IMR-90 (cell line): Measurements from ENCODE around the gene CDH13. TPM values are rescaled to one million over a fixed set of nuclear protein-coding genes. Genes with fewer than 3 reads are reported as not detected.

Experiments
- ATAC-seq: fragments of 200-7000 bp; cut with Tn5 transposase; 2 replicates; pipeline ENCODE4 v1.9.1; 2020; ENCODE audit warnings: low read depth, mild to moderate bottlenecking, moderate library complexity
- BruUV-seq: library from RNA; stranded (reverse); fragments of 400-500 nt; replicated peaks from 2 replicates; lab custom pipeline; 2021; lab: Mats Ljungman, UMichigan
- CTCF ChIA-PET: fragments of 300-600 bp; formaldehyde crosslinking; extraction: SDS; loops from one replicate; lab custom pipeline; 2021; ENCODE audit warnings: antibody characterized with exemption; lab: Yijun Ruan, JAX
- POLR2A ChIA-PET: fragments of 300-600 bp; sonication (Branson Sonifier 250); formaldehyde crosslinking; loops from one replicate; lab custom pipeline; 2022; ENCODE audit warnings: antibody characterized with exemption; ENCODE audit not compliant: unreplicated experiment; lab: Charles Lee
- DNase-seq: peaks from one replicate; pipeline ENCODE4 v3.0.0; 2013
- H2AFZ ChIP-seq: replicated peaks from 2 replicates; pipeline ENCODE3; 2013; ENCODE audit warnings: low read length, mild to moderate bottlenecking; ENCODE audit not compliant: poor library complexity
- H2AK5ac ChIP-seq: 2 replicates; pipeline ENCODE4 v1.6.1; 2013; ENCODE audit warnings: low read depth, low read length, inconsistent platforms
- H2AK9ac ChIP-seq: replicated peaks from 2 replicates; pipeline ENCODE3; 2013; ENCODE audit warnings: mild to moderate bottlenecking, low read depth, low read length, moderate library complexity; ENCODE audit not compliant: poor library complexity
- H2BK120ac ChIP-seq: 2 replicates; pipeline ENCODE4 v1.6.1; 2013; ENCODE audit warnings: low read depth, low read length, inconsistent platforms
- H2BK15ac ChIP-seq: 3 replicates; pipeline ENCODE4 v1.6.1; 2013; ENCODE audit warnings: low read depth, low read length, inconsistent platforms
- H2BK20ac ChIP-seq: 2 replicates; pipeline ENCODE4 v1.6.1; 2013; ENCODE audit warnings: low read depth, mild to moderate bottlenecking, inconsistent platforms, low read length, moderate library complexity
- H2BK5ac ChIP-seq: 2 replicates; pipeline ENCODE4 v1.6.1; 2013; ENCODE audit warnings: mild to moderate bottlenecking, low read depth, low read length, inconsistent platforms; ENCODE audit not compliant: poor library complexity, severe bottlenecking
- H3K14ac ChIP-seq: replicated peaks from 2 replicates; pipeline ENCODE4 v1.6.1; 2013; ENCODE audit warnings: low read depth, low read length, inconsistent platforms
- H3K18ac ChIP-seq: 2 replicates; pipeline ENCODE4 v1.6.1; 2013; ENCODE audit warnings: low read depth, low read length, control low read depth
- H3K23ac ChIP-seq: 2 replicates; pipeline ENCODE4 v1.6.1; 2013; ENCODE audit warnings: low read depth, low read length, inconsistent platforms
- H3K27ac ChIP-seq: 2 replicates; pipeline ENCODE4 v1.5.1; 2013; ENCODE audit warnings: mild to moderate bottlenecking, control low read depth, low read length; ENCODE audit not compliant: insufficient read depth
- H3K27me3 ChIP-seq: 2 replicates; pipeline ENCODE4 v1.6.1; 2013; ENCODE audit warnings: low read length; ENCODE audit not compliant: control insufficient read depth, insufficient read depth
- H3K36me3 ChIP-seq: 2 replicates; pipeline ENCODE4 v1.6.1; 2013; ENCODE audit warnings: low read length, mixed read lengths; ENCODE audit not compliant: control insufficient read depth, insufficient read depth
- H3K4ac ChIP-seq: 2 replicates; pipeline ENCODE4 v1.6.1; 2013; ENCODE audit warnings: low read depth, low read length, inconsistent platforms
- H3K4me1 ChIP-seq: 2 replicates; pipeline ENCODE4 v1.6.1; 2013; ENCODE audit warnings: low read length, mixed read lengths; ENCODE audit not compliant: control insufficient read depth, insufficient read depth
- H3K4me2 ChIP-seq: 2 replicates; pipeline ENCODE4 v1.6.1; 2013; ENCODE audit warnings: low read depth, mild to moderate bottlenecking, control low read depth, low read length, moderate library complexity
- H3K4me3 ChIP-seq: 2 replicates; pipeline ENCODE4 v1.5.1; 2013; ENCODE audit warnings: low read depth, mild to moderate bottlenecking, control low read depth, low read length, moderate library complexity; ENCODE audit not compliant: insufficient read depth
- H3K56ac ChIP-seq: 2 replicates; pipeline ENCODE4 v1.6.1; 2013; ENCODE audit warnings: low read length, inconsistent platforms; ENCODE audit not compliant: insufficient read depth; ENCODE audit errors: extremely low read depth
- H3K79me1 ChIP-seq, 2 experiments: 2 replicates each; pipeline ENCODE4 v1.6.1; 2013; ENCODE audit warnings: low read length in 2 of 2, inconsistent platforms in 1 of 2, low read depth in 1 of 2
- H3K9ac ChIP-seq: 2 replicates; pipeline ENCODE4 v1.6.1; 2013; ENCODE audit warnings: low read depth, low read length, control low read depth
- H3K9me1 ChIP-seq: 2 replicates; pipeline ENCODE4 v1.6.1; 2013; ENCODE audit warnings: low read length, inconsistent platforms; ENCODE audit not compliant: insufficient read depth
- H3K9me3 ChIP-seq: 2 replicates; pipeline ENCODE4 v1.6.1; 2013; ENCODE audit warnings: low read length; ENCODE audit not compliant: control insufficient read depth, insufficient read depth
- H4K20me1 ChIP-seq: 2 replicates; pipeline ENCODE4 v1.6.1; 2013; ENCODE audit warnings: low read length, inconsistent platforms; ENCODE audit not compliant: insufficient read depth
- H4K5ac ChIP-seq: 2 replicates; pipeline ENCODE4 v1.6.1; 2013; ENCODE audit warnings: mild to moderate bottlenecking, low read depth, low read length, control low read depth
- H4K8ac ChIP-seq, 2 experiments: 2 replicates each; pipeline ENCODE4 v1.6.1; 2013; ENCODE audit warnings: low read depth in 2 of 2, low read length in 2 of 2, control low read depth in 1 of 2, inconsistent platforms in 1 of 2
- H4K91ac ChIP-seq: 2 replicates; pipeline ENCODE4 v1.6.1; 2013; ENCODE audit warnings: low read depth, low read length, inconsistent platforms; ENCODE audit not compliant: insufficient read depth
- CEBPB ChIP-seq: IDR thresholded peaks from 2 replicates; pipeline ENCODE4 v1.6.1; 2012; ENCODE audit warnings: low read depth, low read length, improper control_type of control experiment
- CHD1 ChIP-seq: IDR thresholded peaks from 2 replicates; pipeline ENCODE4 v1.6.1; 2012; ENCODE audit warnings: low read depth, low read length, improper control_type of control experiment
- FOS ChIP-seq: fragments of 150-350 bp; IDR thresholded peaks from 2 replicates; pipeline ENCODE4 v1.6.1; 2016; ENCODE audit warnings: low read depth, low read length
- MAFK ChIP-seq: IDR thresholded peaks from 2 replicates; pipeline ENCODE4 v1.6.1; 2012; ENCODE audit warnings: low read depth, low read length, improper control_type of control experiment
- MAZ ChIP-seq: IDR thresholded peaks from 2 replicates; pipeline ENCODE4 v1.6.1; 2012; ENCODE audit warnings: low read depth, mild to moderate bottlenecking, low read length, improper control_type of control experiment, moderate library complexity, borderline replicate concordance
- MXI1 ChIP-seq: IDR thresholded peaks from 2 replicates; pipeline ENCODE4 v1.6.1; 2012; ENCODE audit warnings: low read depth, mild to moderate bottlenecking, low read length, moderate library complexity, borderline replicate concordance
- NFE2L2 ChIP-seq: fragments of 150-350 bp; IDR thresholded peaks from 2 replicates; pipeline ENCODE4 v1.6.1; 2016; ENCODE audit warnings: low read depth, mild to moderate bottlenecking, low read length
- POLR2A ChIP-seq: IDR thresholded peaks from 2 replicates; pipeline ENCODE4 v1.6.1; 2012; ENCODE audit warnings: mild to moderate bottlenecking, low read depth, low read length
- RAD21 ChIP-seq: IDR thresholded peaks from 2 replicates; pipeline ENCODE4 v1.6.1; 2012; ENCODE audit warnings: low read length, improper control_type of control experiment
- RCOR1 ChIP-seq: IDR thresholded peaks from 2 replicates; pipeline ENCODE4 v1.6.1; 2012; ENCODE audit warnings: mild to moderate bottlenecking, low read length, improper control_type of control experiment; ENCODE audit not compliant: insufficient replicate concordance
- RFX5 ChIP-seq: IDR thresholded peaks from 2 replicates; pipeline ENCODE4 v1.8.0; 2012; ENCODE audit warnings: low read depth, mild to moderate bottlenecking, low read length, moderate library complexity
- SMC3 ChIP-seq: fragments of 150-350 bp; IDR thresholded peaks from 2 replicates; pipeline ENCODE4 v1.6.1; 2016; ENCODE audit warnings: low read depth, mild to moderate bottlenecking, antibody characterized with exemption, low read length, moderate library complexity
- WGBS, 2 experiments: methylation state at CpG; one replicate each; pipeline versions ENCODE4 v1.1.5 to v1.1.7; 2013; ENCODE audit warnings: missing lambda C conversion rate in 2 of 2; ENCODE audit not compliant: insufficient read length in 1 of 2; ENCODE audit errors: extremely low coverage in 2 of 2; 5-methylcytosine and 5-hydroxymethylcytosine counted together
- dilution Hi-C: fragments of 300-500 bp; cut with HindIII; formaldehyde crosslinking; loops from one replicate; pipeline ENCODE4 v1.14.3; 2018; ENCODE audit warnings: low sequenced_read_pairs; ENCODE audit not compliant: unreplicated experiment
- in situ Hi-C: fragments of 300-500 bp; cut with MboI; formaldehyde crosslinking; loops from 3 replicates; pipeline ENCODE4 v1.14.3; 2019; ENCODE audit warnings: low sequenced_read_pairs, inconsistent platforms, mixed read lengths
- intact Hi-C: fragments of 100-400 bp; cut with micrococcal nuclease; formaldehyde crosslinking; loops from 2 replicates; pipeline ENCODE4 v1.10.0; 2022
- polyA plus RNA-seq, 3 experiments: library from polyadenylated mRNA; depleted of rRNA; stranded (reverse); fragments of >200 nt; gene quantifications; 2 replicates each; pipeline ENCODE4 v1.2.3, GENCODE V29; 2012; ENCODE audit warnings: low replicate concordance in 1 of 3
- total RNA-seq: library from RNA; depleted of rRNA; stranded (reverse); fragments of >200 nt; gene quantifications from 2 replicates; pipeline ENCODE4 v1.2.3, GENCODE V29; 2012
- TF ChIP-seq, protein P1 (sequence below): fragments of 150-350 bp; IDR thresholded peaks from 2 replicates; pipeline ENCODE4 v1.6.1; 2016; ENCODE audit warnings: low read depth, mild to moderate bottlenecking, low read length, moderate library complexity, borderline replicate concordance
- TF ChIP-seq, protein P2 (sequence below): conservative IDR thresholded peaks from 2 replicates; pipeline ENCODE4 v1.5.1; 2012; ENCODE audit warnings: mild to moderate bottlenecking, low read depth, low read length, improper control_type of control experiment
- TF ChIP-seq, protein P3 (sequence below): fragments of 150-350 bp; IDR thresholded peaks from 2 replicates; pipeline ENCODE4 v1.6.1; 2017; ENCODE audit warnings: mild to moderate bottlenecking, antibody characterized with exemption, low read length, low read depth

CDH13 gene
- total and polyA plus RNA-seq, 2 of the 4 experiments (the other 2 are of a cell fraction): 61.6 to 74.7 TPM

DNA sequence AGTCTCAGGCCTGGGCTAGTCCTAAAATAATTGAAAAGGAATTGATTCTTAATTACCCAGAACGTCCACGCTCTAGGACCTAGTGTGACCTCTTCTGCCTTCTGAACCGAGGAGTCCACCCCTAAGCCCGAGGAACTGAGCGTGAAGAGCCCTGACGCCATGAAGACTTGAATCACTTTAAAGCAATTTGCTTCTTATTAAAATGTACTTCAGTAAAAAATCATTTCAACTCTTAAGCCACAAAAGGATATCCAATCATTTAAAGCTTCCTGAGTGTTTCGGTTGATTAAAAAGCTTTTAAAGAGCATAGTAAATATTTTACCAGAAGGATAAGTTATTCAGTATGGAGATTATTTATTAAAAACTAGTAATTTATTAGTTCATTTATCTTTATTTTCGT lies 1192.6 kb downstream of the CDH13 start:
- Histone ChIP-seq H3K27me3 (peaks cover 9% of the 10 kb centered on the region; the same call in 1 of the 2 replicates), H3K9me1 (peaks cover under 1% of the 10 kb centered on the region), H3K4me1 (peaks cover 3% of the 10 kb centered on the region), H4K8ac (no peak overlapping the region), H3K14ac (no peak overlapping the region), H2AK5ac (no peak overlapping the region), H3K56ac (no peak overlapping the region), H3K9me3 (no peaks in the 10 kb centered on the region), H3K4ac (no peak overlapping the region), H2BK5ac (no peak overlapping the region), H2BK15ac (no peak overlapping the region), H3K79me1 (no peaks in the 10 kb centered on the region), H3K36me3 (no peaks in the 10 kb centered on the region), H2AFZ (no peak overlapping the region), H3K27ac (no peak overlapping the region), H3K18ac (no peak overlapping the region), H4K20me1 (peaks cover 1% of the 10 kb centered on the region), H4K5ac (no peak overlapping the region), H3K4me3 (no peak overlapping the region), H3K9ac (no peak overlapping the region), H2BK120ac (no peak overlapping the region), H4K91ac (no peak overlapping the region), H3K4me2 (no peak overlapping the region), H2AK9ac (no peak overlapping the region), H2BK20ac (no peak overlapping the region), H3K23ac (no peak overlapping the region)
- dilution Hi-C loops (no loop called here), in situ Hi-C loops (no loop called here), intact Hi-C loops (no loop called here)
- ATAC-seq (no peak), DNase-seq (no peak)
- no TSS peak for BruUV-seq
- 53% methylated on average over 3 of the region's 8 CpGs; no CpG with 5 or more reads in 1 of the 2 experiments for WGBS, 2 experiments
- TF ChIP-seq CEBPB (no peak), RCOR1 (no peak), RFX5 (no peak), MAFK (no peak), FOS (no peak), CHD1 (no peak), NFE2L2 (no peak), MXI1 (no peak), SMC3 (no peak), MAZ (no peak), RAD21 (no peak), POLR2A (no peak)
- TF ChIP-seq, protein P1, sequence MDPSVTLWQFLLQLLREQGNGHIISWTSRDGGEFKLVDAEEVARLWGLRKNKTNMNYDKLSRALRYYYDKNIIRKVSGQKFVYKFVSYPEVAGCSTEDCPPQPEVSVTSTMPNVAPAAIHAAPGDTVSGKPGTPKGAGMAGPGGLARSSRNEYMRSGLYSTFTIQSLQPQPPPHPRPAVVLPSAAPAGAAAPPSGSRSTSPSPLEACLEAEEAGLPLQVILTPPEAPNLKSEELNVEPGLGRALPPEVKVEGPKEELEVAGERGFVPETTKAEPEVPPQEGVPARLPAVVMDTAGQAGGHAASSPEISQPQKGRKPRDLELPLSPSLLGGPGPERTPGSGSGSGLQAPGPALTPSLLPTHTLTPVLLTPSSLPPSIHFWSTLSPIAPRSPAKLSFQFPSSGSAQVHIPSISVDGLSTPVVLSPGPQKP: no peak
- TF ChIP-seq, protein P2, sequence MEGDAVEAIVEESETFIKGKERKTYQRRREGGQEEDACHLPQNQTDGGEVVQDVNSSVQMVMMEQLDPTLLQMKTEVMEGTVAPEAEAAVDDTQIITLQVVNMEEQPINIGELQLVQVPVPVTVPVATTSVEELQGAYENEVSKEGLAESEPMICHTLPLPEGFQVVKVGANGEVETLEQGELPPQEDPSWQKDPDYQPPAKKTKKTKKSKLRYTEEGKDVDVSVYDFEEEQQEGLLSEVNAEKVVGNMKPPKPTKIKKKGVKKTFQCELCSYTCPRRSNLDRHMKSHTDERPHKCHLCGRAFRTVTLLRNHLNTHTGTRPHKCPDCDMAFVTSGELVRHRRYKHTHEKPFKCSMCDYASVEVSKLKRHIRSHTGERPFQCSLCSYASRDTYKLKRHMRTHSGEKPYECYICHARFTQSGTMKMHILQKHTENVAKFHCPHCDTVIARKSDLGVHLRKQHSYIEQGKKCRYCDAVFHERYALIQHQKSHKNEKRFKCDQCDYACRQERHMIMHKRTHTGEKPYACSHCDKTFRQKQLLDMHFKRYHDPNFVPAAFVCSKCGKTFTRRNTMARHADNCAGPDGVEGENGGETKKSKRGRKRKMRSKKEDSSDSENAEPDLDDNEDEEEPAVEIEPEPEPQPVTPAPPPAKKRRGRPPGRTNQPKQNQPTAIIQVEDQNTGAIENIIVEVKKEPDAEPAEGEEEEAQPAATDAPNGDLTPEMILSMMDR: no peak
- TF ChIP-seq, protein P3, sequence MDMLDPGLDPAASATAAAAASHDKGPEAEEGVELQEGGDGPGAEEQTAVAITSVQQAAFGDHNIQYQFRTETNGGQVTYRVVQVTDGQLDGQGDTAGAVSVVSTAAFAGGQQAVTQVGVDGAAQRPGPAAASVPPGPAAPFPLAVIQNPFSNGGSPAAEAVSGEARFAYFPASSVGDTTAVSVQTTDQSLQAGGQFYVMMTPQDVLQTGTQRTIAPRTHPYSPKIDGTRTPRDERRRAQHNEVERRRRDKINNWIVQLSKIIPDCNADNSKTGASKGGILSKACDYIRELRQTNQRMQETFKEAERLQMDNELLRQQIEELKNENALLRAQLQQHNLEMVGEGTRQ: no peak
- ChIA-PET CTCF (no interaction called here), POLR2A (no interaction called here)
